ENCODE measurements around the gene CCT8. TPM values are rescaled to one million over a fixed set of nuclear protein-coding genes. Genes with fewer than 3 reads are reported as not detected.
A peak's percentile ranks its signal among the peaks of the same experiment; 100 is the strongest.

Gene CCT8
- total and polyA plus RNA-seq, 4 experiments from 2014 or later = 109 to 173 (median 122) TPM

DNA sequence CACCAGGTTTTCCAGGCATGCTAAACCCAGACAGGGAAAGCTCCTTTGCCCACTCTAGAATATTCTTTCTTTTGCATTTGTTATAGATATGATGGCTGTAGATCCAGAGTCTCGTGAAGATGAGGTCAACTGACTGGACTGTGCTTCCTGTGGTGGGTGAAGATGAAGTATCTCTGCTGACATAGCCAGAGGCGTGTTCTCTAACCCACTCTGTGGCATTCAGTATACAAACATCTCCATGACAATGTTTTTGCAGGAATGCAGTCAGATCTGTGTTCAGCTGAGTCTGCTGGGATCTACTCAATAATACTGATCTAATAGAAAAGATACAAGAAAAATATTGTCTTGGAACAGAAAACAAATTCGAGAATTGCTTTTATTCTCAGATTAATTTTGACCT, 65.6 kb downstream of the CCT8 start:
- ChIA-PET CTCF (ENCODE audit: partially characterized antibody) (interaction anchor here (0.9 kb wide), 1 partner anchor 340 kb away, joined by 3 read pairs; no protein-coding TSS in a partner anchor), POLR2A (ENCODE audit: partially characterized antibody) (interaction anchor here (10.3 kb wide), 1 partner anchor 13 kb away, joined by 383 read pairs; the partner anchor contains the start of genes RWDD2B and USP16)
- no peaks in the 10 kb centered on the region for H3K9me3 ChIP-seq (ENCODE audit: control insufficient read depth in 1 of 2, low read length in 2 of 2)
- H3K27me3 ChIP-seq (ENCODE audit: insufficient read depth, low read length) = no peaks in the 10 kb centered on the region
- H3K9me3 Mint-ChIP-seq = no peaks in the 10 kb centered on the region
- no peak overlapping the region for H3K27ac ChIP-seq (ENCODE audit: low read depth, low read length)
- peaks cover 0 to 13% of the 10 kb centered on the region in 2 donors for H3K36me3 Mint-ChIP-seq
- peaks cover 0 to 8% (median under 1%) of the 10 kb centered on the region in 4 donors for H3K4me1 Mint-ChIP-seq
- DNase-seq = no peak
- H3K36me3 ChIP-seq (ENCODE audit: insufficient read depth, low read length) = no peaks in the 10 kb centered on the region
- peaks cover 5% of the 10 kb centered on the region for H3K4me1 ChIP-seq (ENCODE audit: insufficient read depth, low read length)
- H3K4me3 ChIP-seq (ENCODE audit: low read length in 2 of 2) = no peak overlapping the region
- no peak overlapping the region for H3K27ac Mint-ChIP-seq
- intact Hi-C loops (cut with micrococcal nuclease) = no loop called here
- no peak overlapping the region for H3K4me3 Mint-ChIP-seq
- no peaks in the 10 kb centered on the region for H3K27me3 Mint-ChIP-seq

DNA sequence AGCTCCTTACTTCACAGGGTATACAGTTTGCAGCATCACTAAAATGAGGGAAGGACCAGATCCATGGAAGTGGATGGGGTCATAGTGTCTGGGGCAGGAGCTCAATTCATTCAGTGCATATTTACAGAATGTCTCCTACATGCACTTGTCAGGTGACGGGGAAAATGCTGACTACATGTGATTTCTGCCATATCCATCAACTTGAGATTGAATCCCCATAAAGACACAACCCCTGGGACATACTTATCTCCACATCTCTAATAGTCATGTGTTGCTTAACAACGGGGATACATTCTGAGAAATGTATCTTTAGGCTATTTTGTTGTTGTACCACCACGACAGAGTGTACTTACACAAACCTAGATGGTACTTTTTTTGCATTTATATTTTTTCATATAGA, 66.3 kb downstream of the CCT8 start:
- Mint-ChIP-seq H3K27me3 (no peaks in the 10 kb centered on the region), H3K4me3 (no peak overlapping the region), H3K36me3 (peaks cover 0 to 16% of the 10 kb centered on the region in 2 donors), H3K9me3 (no peaks in the 10 kb centered on the region), H3K27ac (peak overlapping the region in 1 of 7 donors; percentile 41), H3K4me1 (peaks cover 0 to 14% (median 5%) of the 10 kb centered on the region in 4 donors)
- DNase-seq = no peak
- ChIA-PET POLR2A (ENCODE audit: partially characterized antibody) (interaction anchor here (10.3 kb wide), 1 partner anchor 14 kb away, joined by 383 read pairs; the partner anchor contains the start of genes RWDD2B and USP16), CTCF (ENCODE audit: partially characterized antibody) (no interaction called here)
- no peaks in the 10 kb centered on the region for H3K9me3 ChIP-seq (ENCODE audit: control insufficient read depth in 1 of 2, low read length in 2 of 2)
- H3K27ac ChIP-seq (ENCODE audit: low read depth, low read length) = no peak overlapping the region
- H3K36me3 ChIP-seq (ENCODE audit: insufficient read depth, low read length) = no peaks in the 10 kb centered on the region
- intact Hi-C loops (cut with micrococcal nuclease) = no loop called here
- no peaks in the 10 kb centered on the region for H3K27me3 ChIP-seq (ENCODE audit: insufficient read depth, low read length)
- H3K4me3 ChIP-seq (ENCODE audit: low read length in 2 of 2) = no peak overlapping the region
- H3K4me1 ChIP-seq (ENCODE audit: insufficient read depth, low read length) = peaks cover 8% of the 10 kb centered on the region

Other genes with a start within 250 kb of the CCT8 start
- 10 to 100 TPM; 34.6 to 39.5 TPM for gene LTN1, start 80.8 kb downstream of the CCT8 start, total RNA-seq
- gene LTN1, start 80.8 kb downstream of the CCT8 start, polyA plus RNA-seq = 10 to 100 TPM in 1 of 2 donors, 1 to 10 TPM in 1; 9.7 to 16.8 TPM
- gene RWDD2B, start 54.3 kb downstream of the CCT8 start, total RNA-seq = 1 to 10 TPM; 5.6 to 6.2 TPM
- 1 to 10 TPM; 8.8 to 9.8 TPM for gene RWDD2B, start 54.3 kb downstream of the CCT8 start, polyA plus RNA-seq
- gene USP16, start 49.0 kb downstream of the CCT8 start, total RNA-seq = 10 to 100 TPM; 53.5 to 57.2 TPM
- 10 to 100 TPM; 19.6 to 39.8 TPM for gene USP16, start 49.0 kb downstream of the CCT8 start, polyA plus RNA-seq
- gene MAP3K7CL, start 57.0 kb upstream of the CCT8 start, total RNA-seq = 10 to 100 TPM; 10.1 to 10.3 TPM
- gene MAP3K7CL, start 57.0 kb upstream of the CCT8 start, polyA plus RNA-seq = 1 to 10 TPM; 2.8 to 4.7 TPM
- gene BACH1, start 225.3 kb upstream of the CCT8 start, total RNA-seq = 10 to 100 TPM; 46.5 to 49.0 TPM
- gene BACH1, start 225.3 kb upstream of the CCT8 start, polyA plus RNA-seq = 10 to 100 TPM; 19.1 to 19.4 TPM